ENCODE results near the gene ZMYM2.

ZMYM2 gene

DNA sequence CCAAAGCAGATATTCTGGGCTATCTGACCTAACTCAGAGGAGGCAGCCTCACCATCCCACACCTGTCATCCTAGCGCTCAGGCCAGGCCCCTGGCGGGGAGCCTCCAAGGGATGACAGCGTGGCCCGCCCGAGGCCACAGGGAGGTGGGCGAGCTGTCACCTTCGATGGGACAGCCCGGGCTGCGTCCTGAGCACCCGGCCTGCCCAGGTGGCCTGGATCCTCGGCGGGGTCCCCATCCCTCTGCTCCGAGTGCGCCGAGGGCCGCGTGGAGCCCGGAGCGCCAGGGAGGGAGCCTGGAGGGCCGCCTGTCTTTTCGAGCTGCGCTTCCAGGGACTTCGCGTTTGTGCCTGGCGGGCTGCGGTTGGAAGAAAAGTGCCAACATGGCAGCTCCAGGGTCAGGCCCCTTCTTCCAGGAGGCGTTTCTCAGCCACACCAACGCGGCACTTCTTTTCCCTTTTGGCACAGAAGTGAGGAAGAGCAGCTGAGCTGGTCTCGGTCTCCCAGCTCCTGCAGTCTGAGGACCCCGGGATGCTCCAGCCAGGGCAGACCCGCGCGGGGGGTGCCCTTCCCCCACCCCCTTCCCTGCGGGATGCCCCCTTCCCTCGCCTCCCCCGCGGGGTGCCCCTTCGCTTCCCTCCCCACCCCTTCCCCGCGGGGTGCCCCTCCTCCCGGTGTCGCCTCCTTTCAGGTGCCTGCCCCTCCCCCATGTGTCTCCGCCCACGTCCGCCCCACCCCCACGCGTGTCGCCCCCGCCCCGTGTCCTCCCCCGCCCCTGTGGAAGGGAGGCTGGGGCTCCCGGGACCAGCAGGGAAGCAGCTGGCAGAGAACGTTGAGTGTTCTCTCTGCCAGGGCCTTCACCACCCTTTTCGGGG is 160.0 kb downstream of the ZMYM2 start:
- H3K27me3 ChIP-seq (ENCODE audit: insufficient read depth, low read depth): no peaks in the 10 kb centered on the region
- H4K20me1 ChIP-seq (ENCODE audit: insufficient read depth): no peaks in the 10 kb centered on the region
- H3K9ac ChIP-seq: peak overlapping the region; percentile 27; the same call in 1 of the 2 replicates
- TF ChIP-seq, protein P1, sequence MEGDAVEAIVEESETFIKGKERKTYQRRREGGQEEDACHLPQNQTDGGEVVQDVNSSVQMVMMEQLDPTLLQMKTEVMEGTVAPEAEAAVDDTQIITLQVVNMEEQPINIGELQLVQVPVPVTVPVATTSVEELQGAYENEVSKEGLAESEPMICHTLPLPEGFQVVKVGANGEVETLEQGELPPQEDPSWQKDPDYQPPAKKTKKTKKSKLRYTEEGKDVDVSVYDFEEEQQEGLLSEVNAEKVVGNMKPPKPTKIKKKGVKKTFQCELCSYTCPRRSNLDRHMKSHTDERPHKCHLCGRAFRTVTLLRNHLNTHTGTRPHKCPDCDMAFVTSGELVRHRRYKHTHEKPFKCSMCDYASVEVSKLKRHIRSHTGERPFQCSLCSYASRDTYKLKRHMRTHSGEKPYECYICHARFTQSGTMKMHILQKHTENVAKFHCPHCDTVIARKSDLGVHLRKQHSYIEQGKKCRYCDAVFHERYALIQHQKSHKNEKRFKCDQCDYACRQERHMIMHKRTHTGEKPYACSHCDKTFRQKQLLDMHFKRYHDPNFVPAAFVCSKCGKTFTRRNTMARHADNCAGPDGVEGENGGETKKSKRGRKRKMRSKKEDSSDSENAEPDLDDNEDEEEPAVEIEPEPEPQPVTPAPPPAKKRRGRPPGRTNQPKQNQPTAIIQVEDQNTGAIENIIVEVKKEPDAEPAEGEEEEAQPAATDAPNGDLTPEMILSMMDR (conservative IDR thresholded peaks at IDR 0.05; ENCODE audit: low read depth, low read length): no peak
- H3K4me3 ChIP-seq (IDR thresholded peaks at IDR 0.05; ENCODE audit: insufficient read depth, low read depth, low read length): no peak overlapping the region
- no peaks in the 10 kb centered on the region for H3K79me2 ChIP-seq (ENCODE audit: insufficient read depth, low read depth)
- H3K4me1 ChIP-seq (ENCODE audit: low read depth, poor library complexity, severe bottlenecking): no peaks in the 10 kb centered on the region
- peak overlapping the region; percentile 73; the same call in 1 of the 2 replicates for H2AFZ ChIP-seq (ENCODE audit: low read depth)
- no peaks in the 10 kb centered on the region for H3K36me3 ChIP-seq (ENCODE audit: insufficient read depth)
- H3K27ac ChIP-seq: no peak overlapping the region
- peak overlapping the region; percentile 36; the same call in 1 of the 2 replicates for H3K4me2 ChIP-seq

DNA sequence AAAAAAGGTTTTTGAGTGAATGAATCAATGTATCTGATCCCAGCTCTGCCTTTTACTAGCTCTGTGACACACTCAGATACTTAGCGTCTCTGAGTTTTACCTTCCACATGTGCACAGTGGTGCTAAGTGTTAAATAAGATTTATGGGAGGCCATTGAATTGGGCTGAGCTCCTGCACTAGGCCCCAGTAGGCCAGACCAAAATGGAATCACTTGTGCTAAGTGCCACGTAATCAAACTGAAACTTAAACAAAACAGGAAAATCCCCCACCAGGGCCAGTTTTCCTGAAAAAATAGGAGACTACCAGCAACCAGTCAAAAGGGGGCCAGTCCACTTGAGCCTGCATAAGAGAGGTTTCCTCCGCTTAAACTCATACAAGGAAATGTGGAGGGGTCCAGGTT is 161.4 kb downstream of the ZMYM2 start:
- Histone ChIP-seq H3K4me3 (IDR thresholded peaks at IDR 0.05; ENCODE audit: insufficient read depth, low read depth, low read length) (no peak overlapping the region), H4K20me1 (ENCODE audit: insufficient read depth) (no peaks in the 10 kb centered on the region), H3K27ac (no peak overlapping the region), H3K9ac (no peak overlapping the region), H3K79me2 (ENCODE audit: insufficient read depth, low read depth) (no peaks in the 10 kb centered on the region), H3K27me3 (ENCODE audit: insufficient read depth, low read depth) (no peaks in the 10 kb centered on the region), H2AFZ (ENCODE audit: low read depth) (no peak overlapping the region), H3K4me2 (no peak overlapping the region), H3K4me1 (ENCODE audit: low read depth, poor library complexity, severe bottlenecking) (peaks cover under 1% of the 10 kb centered on the region), H3K36me3 (ENCODE audit: insufficient read depth) (no peaks in the 10 kb centered on the region)
- TF ChIP-seq, protein P1 (conservative IDR thresholded peaks at IDR 0.05; ENCODE audit: low read depth, low read length): no peak

DNA sequence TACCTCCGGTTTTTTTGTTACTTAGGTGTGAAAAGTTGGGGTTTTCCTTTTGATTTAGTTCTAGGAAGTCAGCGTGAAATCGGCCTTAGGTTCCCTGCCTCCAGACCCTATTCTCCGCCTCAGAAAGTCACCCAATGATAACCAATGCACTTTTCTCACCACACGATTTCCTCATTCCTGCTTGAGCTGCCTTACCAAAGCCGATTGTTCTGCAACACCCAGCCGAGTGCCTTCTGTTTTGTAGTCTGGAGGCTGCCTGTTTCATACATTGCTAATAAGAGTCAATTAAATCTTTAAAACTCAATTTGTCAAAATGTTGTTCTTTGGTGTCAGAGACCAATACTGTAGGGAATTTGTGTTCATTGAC is 162.6 kb downstream of the ZMYM2 start:
- Histone ChIP-seq H3K4me3 (IDR thresholded peaks at IDR 0.05; ENCODE audit: insufficient read depth, low read depth, low read length) (no peak overlapping the region), H3K36me3 (ENCODE audit: insufficient read depth) (no peaks in the 10 kb centered on the region), H3K27me3 (ENCODE audit: insufficient read depth, low read depth) (no peaks in the 10 kb centered on the region), H3K27ac (no peak overlapping the region), H3K79me2 (ENCODE audit: insufficient read depth, low read depth) (no peaks in the 10 kb centered on the region), H2AFZ (ENCODE audit: low read depth) (no peak overlapping the region), H3K9ac (no peak overlapping the region), H3K4me2 (no peak overlapping the region), H4K20me1 (ENCODE audit: insufficient read depth) (no peaks in the 10 kb centered on the region), H3K4me1 (ENCODE audit: low read depth, poor library complexity, severe bottlenecking) (peaks cover 12% of the 10 kb centered on the region)
- TF ChIP-seq, protein P1 (conservative IDR thresholded peaks at IDR 0.05; ENCODE audit: low read depth, low read length): no peak

DNA sequence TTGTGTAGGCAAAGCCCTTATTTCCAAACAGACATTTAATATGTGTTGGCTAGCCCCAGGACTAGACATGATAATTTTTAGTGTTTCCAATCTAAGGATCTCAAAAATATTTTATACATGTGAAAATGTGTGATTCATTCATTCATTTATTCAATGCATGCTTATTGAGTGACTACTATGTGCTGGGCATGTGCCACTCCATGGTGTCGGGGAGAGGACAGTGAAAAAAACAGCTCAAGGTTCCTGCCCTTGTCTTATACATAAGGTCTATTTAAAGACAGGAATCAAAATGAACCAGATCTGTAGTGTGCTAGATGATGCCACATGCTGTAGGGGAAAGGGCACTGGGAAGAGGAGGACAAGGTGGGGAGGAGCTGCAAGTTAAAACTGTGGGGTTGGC is 165.8 kb downstream of the ZMYM2 start:
- H3K4me3 ChIP-seq (IDR thresholded peaks at IDR 0.05; ENCODE audit: insufficient read depth, low read depth, low read length): no peak overlapping the region
- no peaks in the 10 kb centered on the region for H4K20me1 ChIP-seq (ENCODE audit: insufficient read depth)
- no peaks in the 10 kb centered on the region for H3K27me3 ChIP-seq (ENCODE audit: insufficient read depth, low read depth)
- no peak overlapping the region for H3K4me2 ChIP-seq
- H3K27ac ChIP-seq: no peak overlapping the region
- no peak overlapping the region for H3K9ac ChIP-seq
- H3K36me3 ChIP-seq (ENCODE audit: insufficient read depth): no peaks in the 10 kb centered on the region
- peaks cover 28% of the 10 kb centered on the region for H3K4me1 ChIP-seq (ENCODE audit: low read depth, poor library complexity, severe bottlenecking)
- no peaks in the 10 kb centered on the region for H3K79me2 ChIP-seq (ENCODE audit: insufficient read depth, low read depth)
- TF ChIP-seq, protein P1 (conservative IDR thresholded peaks at IDR 0.05; ENCODE audit: low read depth, low read length): no peak
- H2AFZ ChIP-seq (ENCODE audit: low read depth): no peak overlapping the region

Measured in KMS-11 (cell line).